Body of pancreas (tissue), 4 donors: ENCODE results near the gene TSNAX.

Experiments
- CTCF ChIP-seq, 7 experiments: fragments of 450-650 bp in 4 of 7; fragments of 200-600 bp in 3 of 7; sonication (generic) in 3 of 7; IDR thresholded peaks; one replicate each; pipeline ENCODE4 v1.5.1; 2016 to 2019; ENCODE audit warnings: antibody characterized with exemption in 7 of 7
- POLR2A ChIP-seq, 3 donors: fragments of 450-650 bp; IDR thresholded peaks; one replicate each; pipeline ENCODE4 v1.6.1; 2016; ENCODE audit warnings: antibody characterized with exemption in 3 of 3, mild to moderate bottlenecking in 2 of 3

GRCh38 chr1:231544943-231545592, 16.6 kb downstream of the TSNAX start:
- TF ChIP-seq CTCF (IDR thresholded peaks at IDR 0.05) (no peak), POLR2A (IDR thresholded peaks at IDR 0.05) (no peak)
